Limb (tissue), 2 donors: ENCODE data around the gene PAXIP1.
A peak's percentile ranks its signal among the peaks of the same experiment; 100 is the strongest.

Experiments
- DNase-seq, 2 donors: peaks; one replicate each; pipeline ENCODE4 v3.0.0-alpha.2; 2016; ENCODE audit errors: extremely low spot score in 2 of 2

The PAXIP1 gene

DNA sequence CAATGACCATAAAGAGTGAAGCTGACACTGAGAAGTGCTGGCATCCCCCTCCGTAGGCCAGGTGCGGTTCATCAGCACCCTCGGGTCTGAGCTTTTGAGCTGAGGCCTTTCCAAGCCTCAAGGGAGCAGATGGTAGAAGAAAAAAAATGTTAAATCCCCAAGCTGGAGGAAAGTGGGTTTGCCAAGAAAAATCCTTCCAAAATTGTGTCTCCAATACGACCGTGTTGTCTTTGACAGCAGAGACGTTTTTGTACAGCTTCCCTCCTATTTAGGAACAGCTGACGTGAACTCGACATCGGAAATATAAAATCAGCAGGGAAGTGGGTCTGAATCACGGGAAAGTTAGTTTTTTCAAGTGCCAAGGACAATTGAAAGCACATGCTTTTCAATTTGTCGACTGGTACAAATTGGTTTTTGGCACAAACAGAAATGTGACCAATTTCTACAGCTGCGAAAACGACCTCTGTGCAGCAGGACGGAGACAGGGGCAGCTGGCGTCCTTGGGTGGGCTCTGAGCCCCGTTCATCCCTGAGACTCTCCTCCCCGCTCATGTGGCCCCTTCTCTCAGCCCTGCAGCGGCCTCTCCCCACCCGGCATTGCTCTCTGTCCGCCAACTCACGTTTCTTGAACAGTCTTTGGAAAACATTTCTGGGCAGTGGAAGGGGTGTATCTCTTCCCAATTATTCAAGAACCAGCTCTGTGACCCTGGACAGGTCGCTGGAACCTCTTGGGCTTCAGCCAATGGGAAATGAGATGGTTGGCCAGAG is 89.9 kb downstream of the PAXIP1 start:
- peak in 1 of 2 donors; percentile 45 for DNase-seq

DNA sequence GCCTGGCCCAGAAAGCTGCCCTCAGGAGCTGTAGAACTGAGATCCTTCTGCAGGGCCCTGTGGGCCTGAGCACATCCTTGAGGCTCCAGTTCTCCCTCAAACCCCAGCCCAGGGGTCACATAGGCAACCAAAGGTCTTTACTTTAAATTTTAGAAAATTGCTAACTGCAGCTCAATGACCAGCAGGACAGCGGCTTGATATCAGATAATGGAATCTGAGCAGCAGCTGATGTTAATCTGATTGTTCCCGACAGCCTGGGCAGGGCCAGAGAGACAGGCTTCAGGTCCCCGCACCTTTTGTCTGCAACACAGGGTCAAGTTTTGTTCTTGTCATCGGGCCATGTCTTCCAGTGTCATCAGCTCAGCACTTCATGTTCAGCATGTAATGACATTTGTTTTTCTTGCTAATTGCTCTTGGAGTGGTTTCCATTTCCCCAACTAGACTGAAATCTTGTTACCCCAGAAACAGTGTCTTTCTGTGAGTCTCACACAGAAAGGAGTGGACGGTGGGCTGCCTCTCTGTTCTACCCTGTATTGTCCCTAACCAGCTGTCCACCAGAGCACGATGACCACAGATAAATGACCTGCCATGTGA is 91.0 kb downstream of the PAXIP1 start:
- DNase-seq, result no peak

DNA sequence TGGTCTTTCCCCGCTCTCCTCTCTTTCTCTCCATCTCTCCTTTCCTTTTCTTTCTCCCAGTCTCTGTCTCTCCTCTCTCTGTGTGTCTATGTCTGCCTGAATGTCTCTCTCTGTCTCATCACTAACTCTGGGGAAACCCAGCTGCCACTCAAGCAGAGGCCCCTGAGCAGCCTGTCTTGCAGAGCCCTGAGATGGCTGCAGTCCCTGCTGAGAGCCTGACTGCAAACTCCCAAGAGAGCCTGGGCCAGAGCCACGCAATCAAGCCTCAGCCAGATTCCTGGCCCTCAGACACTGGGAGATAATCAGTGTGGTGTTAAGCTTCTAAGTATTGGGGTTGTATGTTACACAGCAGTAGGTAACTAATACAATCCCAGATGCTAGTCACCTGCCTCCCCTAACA is 91.5 kb downstream of the PAXIP1 start:
- DNase-seq, result no peak

DNA sequence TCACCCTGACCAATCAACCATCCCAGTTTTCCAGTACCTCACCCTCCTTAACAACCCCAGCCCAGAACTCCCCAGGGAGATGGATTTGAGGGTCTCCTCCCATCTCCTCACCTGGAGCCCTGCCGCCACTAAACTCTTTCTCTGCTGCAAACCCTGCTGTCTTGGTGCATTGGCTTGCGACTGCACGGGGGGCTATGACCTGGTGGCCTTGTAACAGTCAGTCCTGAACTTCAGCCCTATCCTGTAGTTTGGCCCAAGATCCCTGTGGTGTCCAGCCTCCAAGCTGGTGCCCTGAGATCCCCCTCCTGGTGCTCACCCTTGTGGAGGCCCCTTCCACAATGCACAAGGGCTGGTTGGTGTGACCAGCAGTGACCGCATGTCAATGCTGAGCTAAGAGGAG is 91.9 kb downstream of the PAXIP1 start:
- no peak for DNase-seq

DNA sequence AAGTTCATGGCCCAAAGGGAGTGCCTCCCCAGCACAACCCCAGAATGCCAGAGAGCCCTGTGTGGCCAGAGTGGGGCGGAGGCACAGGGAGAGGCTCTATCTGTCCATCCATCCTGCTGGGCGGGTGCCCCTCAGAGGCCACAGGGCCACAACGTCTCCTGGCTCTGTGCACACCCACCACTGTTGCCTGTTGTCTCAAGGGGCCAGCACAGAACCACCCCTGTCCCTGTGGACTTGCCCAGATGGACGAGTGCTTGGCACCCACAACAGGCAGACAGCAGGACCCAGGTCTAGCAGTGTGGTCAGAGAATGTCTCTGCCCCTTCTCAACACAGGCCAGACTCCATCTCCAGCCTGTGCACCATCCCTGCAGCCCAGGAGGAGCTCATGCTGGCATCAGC is 92.8 kb downstream of the PAXIP1 start:
- no peak for DNase-seq

DNA sequence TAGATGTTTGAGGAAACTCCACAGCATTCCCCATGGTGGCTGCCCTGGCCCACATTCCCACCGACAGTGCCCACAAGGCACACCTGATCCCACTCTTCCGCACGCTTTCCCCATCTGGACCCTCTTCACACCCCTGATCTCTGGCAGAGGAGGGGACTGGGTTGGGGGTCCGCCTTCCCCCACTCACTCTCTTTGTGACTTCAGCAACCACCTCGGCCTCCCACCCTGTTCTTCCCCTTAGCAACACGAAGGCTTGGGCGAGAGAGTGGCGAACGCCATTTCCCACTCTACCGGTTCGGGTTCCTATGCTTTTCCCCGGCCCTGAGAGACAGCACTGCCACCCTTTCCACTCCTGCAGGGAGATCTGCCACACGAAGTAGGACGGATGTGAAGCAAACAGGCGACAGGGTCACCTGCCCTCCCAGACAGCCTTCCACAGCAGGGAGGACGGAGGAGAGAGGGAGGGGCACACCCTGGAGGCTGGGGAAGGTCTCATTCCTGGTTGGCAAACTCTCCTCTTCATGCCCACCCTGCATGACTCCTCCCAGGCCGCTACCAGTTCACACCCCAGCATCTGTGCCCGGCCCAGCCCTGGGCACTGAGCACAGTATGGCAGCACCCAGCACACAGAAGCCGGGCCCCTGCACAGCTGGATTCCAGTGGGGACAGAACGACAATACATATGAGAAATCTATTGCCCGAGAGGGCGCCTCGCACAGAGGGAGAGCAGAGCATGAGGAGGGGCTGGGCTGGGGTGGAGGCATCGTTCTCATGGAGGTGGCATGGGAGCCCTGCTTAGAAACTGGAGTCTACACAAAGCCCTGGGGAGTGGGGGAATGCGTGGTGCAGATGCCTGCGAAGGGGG is 93.5 kb downstream of the PAXIP1 start:
- DNase-seq, result no peak

DNA sequence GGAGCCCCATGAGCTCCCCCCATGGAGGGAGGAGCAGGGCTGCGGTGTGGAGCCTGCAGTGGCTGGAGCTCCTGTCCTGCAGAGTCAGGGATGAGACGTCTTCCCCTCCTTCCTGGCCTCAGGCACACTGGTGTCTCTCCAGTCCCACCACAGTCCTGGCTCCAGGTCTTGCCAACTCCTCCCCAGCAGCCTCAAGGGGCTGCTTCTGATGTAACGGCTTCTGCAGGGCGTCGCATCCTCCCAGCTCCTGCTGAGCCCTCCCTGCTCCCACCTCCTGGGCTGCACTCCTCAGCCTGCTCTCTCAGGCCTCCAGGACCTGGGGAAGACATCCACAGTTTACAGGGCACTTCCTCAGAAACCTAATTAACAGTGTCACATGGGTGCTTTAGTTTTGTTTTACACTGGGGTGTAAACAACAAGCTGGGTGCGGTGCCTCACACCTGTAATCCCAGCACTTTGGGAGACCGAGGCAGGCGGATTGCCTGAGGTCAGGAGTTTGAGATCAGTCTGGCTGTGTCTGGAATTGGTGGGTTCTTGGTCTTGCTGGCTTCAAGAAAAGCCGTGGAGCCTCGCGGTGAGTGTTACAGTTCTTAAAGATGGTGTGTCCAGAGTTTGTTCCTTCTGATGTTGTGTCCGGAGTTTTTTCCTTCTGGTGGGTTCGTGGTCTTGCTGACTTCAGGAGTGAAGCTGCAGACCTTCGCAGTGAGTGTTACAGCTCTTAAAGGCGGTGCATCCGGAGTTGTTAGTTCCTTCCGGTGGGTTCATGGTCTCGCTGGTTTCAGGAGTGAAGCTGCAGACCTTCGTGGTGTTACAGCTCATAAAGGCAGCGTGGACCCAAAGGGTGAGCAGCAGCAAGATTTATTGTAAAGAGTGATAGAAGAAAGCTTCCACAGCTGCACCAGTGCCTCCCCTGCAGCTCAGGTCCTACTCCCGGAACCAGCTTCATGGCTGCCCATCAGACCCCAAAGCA is 95.0 kb downstream of the PAXIP1 start:
- DNase-seq, result no peak

DNA sequence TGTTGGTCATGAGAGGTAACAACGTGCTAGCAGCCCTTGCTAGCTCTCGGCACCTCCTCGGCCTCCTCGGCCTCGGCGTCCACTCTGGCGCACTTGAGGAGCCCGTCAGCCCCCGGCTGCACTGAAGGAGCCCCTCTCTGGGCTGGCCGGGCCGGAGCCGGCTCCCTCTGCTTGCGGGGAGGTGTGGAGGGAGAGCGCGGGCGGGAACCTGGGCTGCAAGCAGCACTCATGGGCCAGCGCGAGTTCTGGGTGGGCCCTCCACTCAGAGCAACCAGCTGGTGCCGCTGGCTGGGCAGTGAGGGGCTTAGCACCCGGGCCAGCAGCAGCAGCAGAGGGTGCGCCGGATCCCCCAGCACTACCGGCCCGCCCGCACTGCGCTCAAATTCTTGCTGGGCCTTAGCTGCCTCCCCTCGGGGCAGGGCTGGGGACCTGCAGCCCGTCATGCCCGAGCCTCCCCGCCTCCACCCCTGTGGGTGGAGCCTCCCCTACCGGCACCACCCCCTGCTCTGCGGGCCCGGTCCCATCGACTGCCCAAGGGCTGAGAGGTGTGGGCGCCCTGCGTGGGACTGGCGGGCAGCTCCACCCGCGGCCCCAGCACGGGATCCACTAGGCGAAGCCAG is 96.1 kb downstream of the PAXIP1 start:
- no peak for DNase-seq

DNA sequence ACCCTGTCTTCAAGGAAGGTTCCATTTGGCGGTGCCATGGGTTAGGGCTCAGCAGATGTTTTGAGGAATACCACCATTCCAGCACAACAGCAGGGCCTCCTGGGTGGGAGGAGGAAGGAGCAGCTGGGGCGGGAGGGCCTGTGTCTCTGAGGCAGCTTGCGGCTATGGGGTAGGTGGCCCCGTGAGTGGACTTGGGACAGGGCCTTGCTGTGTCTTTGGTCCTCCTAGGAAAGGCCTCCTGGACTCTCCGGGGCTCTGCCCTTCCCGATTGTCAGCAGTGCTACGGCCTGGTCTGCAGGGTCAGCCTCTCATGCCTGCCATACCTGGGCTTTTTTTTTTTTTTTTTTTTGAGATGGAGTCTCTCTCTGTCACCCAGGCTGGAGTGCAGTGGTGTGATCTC is 96.7 kb downstream of the PAXIP1 start:
- DNase-seq, result no peak

DNA sequence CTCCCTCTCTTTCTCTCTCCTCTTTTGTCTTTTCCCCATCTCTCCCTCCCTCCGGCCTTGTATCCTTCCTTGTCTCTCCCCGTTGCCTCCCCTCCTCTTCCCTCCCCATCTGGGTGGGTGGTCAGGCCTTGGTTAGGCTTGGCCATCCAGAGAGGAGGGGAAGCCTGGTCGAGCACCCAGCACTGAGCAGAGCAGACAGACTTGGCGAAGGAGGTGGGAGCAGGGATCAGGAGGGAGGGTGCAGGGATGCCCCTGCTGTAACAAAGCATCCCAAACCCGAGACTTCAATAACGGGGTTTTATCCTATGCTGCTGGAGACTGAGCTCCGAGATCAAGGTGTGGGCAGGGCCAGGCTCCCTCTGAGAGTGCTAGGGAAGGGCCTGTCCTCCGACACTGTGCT is 97.3 kb downstream of the PAXIP1 start:
- DNase-seq, result no peak

DNA sequence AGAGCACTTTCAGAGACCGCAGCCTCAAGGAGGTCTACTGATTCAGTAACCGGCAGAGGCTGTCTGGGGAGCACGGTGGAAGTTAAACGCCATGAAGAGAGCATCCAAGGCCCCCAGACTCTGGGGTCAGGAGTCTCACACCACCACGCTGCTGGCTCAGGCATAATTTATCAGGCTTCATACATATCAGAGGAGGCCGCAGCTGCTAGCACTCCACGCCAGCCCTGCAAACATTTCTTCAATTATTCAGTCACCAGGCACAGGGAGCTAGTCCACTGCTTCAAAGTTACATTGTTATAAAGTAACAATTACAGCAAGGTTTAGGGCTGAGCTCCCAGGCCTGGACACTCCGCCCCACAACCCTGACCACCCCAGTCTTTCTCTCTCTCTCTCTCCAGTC is 97.8 kb downstream of the PAXIP1 start:
- no peak for DNase-seq

DNA sequence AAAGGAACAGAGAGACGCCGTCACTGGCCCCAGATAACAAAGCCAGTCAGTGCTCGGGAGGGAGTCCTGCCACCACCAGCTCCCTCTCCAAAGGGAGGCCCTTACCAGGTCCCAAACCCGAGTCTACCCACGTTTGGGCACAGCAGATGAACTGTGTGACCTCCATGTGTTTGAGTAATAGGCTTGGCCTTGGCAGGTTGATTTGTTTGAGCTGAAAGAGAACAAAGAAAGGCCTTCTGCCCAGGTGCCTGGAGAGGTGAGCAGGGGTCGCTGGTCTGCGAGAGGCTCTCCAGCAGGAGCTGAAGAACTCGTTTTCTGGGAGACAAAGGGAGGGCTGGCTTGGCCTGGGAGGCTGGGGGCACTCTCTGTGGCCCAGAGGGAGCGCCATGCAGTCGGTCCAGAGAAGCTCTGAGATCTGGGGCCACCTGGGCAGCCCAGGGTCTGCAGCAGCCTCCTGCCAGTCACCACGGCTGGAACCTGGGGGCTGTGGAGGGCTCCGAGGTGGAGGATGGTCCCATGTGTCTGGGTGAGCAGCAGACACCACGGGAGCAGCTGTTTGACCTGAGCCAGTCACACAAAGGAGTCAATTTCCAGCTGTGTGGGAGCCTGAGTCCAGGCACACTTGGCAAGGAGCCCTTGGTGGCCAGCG is 99.7 kb downstream of the PAXIP1 start:
- no peak for DNase-seq

DNA sequence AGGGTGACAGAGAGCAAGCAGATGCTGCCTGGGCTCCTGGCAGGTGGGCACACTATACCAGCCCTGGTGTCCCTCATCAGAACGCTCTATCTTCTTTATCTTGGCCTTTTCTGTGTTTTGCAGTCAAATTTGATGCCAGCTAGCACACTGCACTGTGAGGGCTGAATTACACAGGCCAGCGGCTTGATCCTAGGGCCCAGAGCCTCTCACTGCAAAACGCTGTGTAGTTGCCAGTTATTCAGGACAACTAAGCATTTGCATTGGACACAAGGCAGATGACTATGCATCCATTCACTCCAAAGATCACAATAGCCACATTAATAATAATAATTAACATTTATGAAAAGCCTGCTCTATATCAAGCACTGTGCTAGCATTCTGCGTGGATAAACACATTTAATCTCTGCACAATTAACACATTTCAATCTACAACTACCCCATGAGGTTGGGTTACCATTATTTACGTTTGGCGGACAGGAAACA is 100.3 kb downstream of the PAXIP1 start:
- no peak for DNase-seq

DNA sequence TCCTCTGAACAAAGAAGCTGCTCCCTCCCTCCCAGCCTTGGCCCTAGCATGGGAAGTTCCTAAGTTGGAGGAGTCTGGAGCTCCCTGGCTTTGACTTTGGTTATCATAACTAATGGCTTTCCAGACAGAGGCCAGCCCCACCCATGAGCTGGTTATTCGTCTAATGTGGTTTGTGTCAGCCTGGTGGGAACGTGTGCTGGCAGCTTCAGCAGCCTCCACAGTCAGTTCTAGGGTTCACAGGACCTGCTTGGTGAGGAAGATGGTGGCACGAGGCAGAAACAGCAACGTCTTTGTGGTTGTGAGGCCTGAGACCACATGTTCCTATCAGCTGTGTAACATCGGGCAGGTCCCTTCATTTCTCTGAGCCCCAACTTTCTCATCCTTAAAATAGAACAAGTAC is 103.1 kb downstream of the PAXIP1 start:
- no peak for DNase-seq

DNA sequence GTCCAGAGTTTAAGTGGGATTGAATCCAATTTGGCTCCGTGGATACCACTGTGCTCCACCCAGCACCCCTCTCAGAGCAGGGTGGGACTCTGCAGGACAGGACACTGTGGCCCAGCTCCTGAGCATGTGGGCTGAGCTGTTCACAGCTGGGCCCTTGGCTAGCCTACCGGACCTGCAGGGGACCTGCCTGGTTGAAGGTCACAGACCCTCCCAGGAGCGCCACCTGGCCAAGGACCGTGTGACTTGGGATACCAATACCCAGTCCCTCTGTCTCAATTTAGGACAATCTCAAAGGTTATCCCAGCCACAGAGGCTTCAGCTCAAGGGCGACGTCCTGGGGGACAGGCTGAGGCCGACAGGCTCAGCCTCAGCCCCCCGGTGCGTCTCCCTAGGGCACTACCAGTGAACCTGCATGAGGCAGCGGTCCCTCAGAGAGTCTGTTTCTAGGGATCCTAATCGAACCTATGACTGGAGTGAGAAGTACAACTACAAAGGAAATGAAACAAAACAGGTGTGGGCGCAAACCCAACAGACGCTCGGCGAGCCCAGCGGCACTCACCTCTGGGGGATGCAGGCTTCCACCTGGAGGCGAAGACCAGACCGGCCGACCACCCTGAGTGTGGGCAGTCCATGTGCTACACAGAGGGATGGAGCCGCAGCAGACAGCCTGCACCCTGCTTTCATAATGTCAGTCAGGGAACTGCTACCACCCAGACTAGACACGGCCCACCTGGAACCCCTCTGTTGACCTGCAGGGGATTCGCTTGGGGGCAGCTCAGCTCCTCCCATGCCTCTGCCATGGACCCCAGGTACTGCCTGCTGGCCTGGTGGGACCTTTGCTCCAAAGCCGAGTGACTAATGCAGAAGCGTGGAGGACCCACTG is 103.7 kb downstream of the PAXIP1 start:
- no peak for DNase-seq

DNA sequence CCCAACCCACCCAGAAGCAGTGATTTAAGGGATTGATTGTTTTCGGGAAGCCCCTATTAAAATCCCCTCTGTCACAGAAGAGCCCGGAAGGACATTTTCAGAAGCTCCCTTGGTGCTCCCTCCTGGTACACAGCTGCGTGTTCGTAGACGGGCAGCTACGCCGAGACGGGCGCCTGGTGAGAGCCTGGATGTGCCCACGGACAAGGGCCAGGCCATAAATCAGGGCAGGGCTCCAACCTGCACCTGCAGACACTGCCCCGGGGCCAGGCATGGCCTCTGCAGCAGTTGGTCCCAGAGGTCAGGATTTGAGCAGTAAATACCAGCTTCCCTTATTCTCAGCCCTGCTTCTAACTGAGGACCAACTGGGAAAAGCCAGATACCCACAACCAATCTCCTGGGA is 106.8 kb downstream of the PAXIP1 start:
- no peak for DNase-seq
